Endodermal cell (in vitro differentiated cells): ENCODE data around the gene MLLT3. TPM values are rescaled to one million over a fixed set of nuclear protein-coding genes. Genes with fewer than 3 reads are reported as not detected.

Experiments used
- DNase-seq: peaks from one replicate; pipeline ENCODE4 v3.0.0-alpha.2; 2017
- H3K27ac ChIP-seq: 2 replicates; pipeline ENCODE4 v1.5.1; 2013; ENCODE audit warnings: mild to moderate bottlenecking, low read depth, low read length, moderate library complexity
- H3K27me3 ChIP-seq: 2 replicates; pipeline ENCODE4 v1.6.1; 2013; ENCODE audit warnings: mild to moderate bottlenecking, low read length, moderate library complexity; ENCODE audit not compliant: insufficient read depth, control insufficient read depth, poor library complexity, severe bottlenecking
- H3K36me3 ChIP-seq: 2 replicates; pipeline ENCODE4 v1.7.0; 2013; ENCODE audit warnings: mild to moderate bottlenecking, low read length, moderate library complexity; ENCODE audit not compliant: control insufficient read depth, insufficient read depth
- H3K4me1 ChIP-seq: one replicate; pipeline ENCODE4 v1.7.0; 2013; ENCODE audit warnings: low read length; ENCODE audit not compliant: control insufficient read depth, insufficient read depth
- H3K4me3 ChIP-seq: 2 replicates; pipeline ENCODE4 v1.5.1; 2013; ENCODE audit warnings: mild to moderate bottlenecking, low read length, moderate library complexity
- H3K9ac ChIP-seq: 2 replicates; pipeline ENCODE4 v1.6.1; 2013; ENCODE audit warnings: mild to moderate bottlenecking, low read length, moderate library complexity; ENCODE audit not compliant: poor library complexity, severe bottlenecking; ENCODE audit errors: extremely low read depth
- H3K9me3 ChIP-seq: 2 replicates; pipeline ENCODE4 v1.6.1; 2013; ENCODE audit warnings: mild to moderate bottlenecking, low read length, moderate library complexity; ENCODE audit not compliant: control insufficient read depth
- H3K27ac Mint-ChIP-seq: 2 replicates; pipeline ENCODE4 v1.8.0; 2020; ENCODE audit warnings: mixed read lengths
- H3K27me3 Mint-ChIP-seq: 2 replicates; pipeline ENCODE4 v1.8.0; 2021; ENCODE audit warnings: mild to moderate bottlenecking, mixed read lengths; ENCODE audit not compliant: insufficient read depth
- H3K36me3 Mint-ChIP-seq: 2 replicates; pipeline ENCODE4 v1.8.0; 2020; ENCODE audit warnings: low read depth, mixed read lengths
- H3K4me1 Mint-ChIP-seq: 2 replicates; pipeline ENCODE4 v1.8.0; 2020; ENCODE audit warnings: mixed read lengths
- H3K4me3 Mint-ChIP-seq: 2 replicates; pipeline ENCODE4 v1.8.0; 2020; ENCODE audit warnings: mild to moderate bottlenecking, moderate library complexity, mixed read lengths
- H3K9me3 Mint-ChIP-seq: 2 replicates; pipeline ENCODE4 v1.8.0; 2020; ENCODE audit warnings: mild to moderate bottlenecking, mixed read lengths
- CTCF ChIP-seq: fragments of 200-600 bp; sonication (generic); conservative IDR thresholded peaks from 2 replicates; pipeline ENCODE4 v1.5.0; 2021; ENCODE audit warnings: antibody characterized with exemption, mild to moderate bottlenecking
- WGBS, 2 experiments: methylation state at CpG; one replicate each; pipeline versions ENCODE4 v1.1.5 to v1.1.7; 2013; ENCODE audit warnings: missing lambda C conversion rate in 2 of 2, mixed read lengths in 1 of 2; ENCODE audit not compliant: insufficient coverage in 1 of 2, insufficient read length in 1 of 2; 5-methylcytosine and 5-hydroxymethylcytosine counted together
- total RNA-seq, 2 donors: library from RNA; stranded (reverse); fragmentation: NEBNext Ultra II Directional in 1 of 2; extraction: Animal tissue kit (Norgen Biotek cat#: 25700) in 1 of 2; gene quantifications; 2 replicates in 1 of 2; 3 replicates in 1 of 2; pipeline ENCODE4 v1.2.1, GENCODE V29; 2021

MLLT3 gene
- total RNA-seq, 2 donors from 2014 or later = 5.5 to 12.2 TPM

DNA sequence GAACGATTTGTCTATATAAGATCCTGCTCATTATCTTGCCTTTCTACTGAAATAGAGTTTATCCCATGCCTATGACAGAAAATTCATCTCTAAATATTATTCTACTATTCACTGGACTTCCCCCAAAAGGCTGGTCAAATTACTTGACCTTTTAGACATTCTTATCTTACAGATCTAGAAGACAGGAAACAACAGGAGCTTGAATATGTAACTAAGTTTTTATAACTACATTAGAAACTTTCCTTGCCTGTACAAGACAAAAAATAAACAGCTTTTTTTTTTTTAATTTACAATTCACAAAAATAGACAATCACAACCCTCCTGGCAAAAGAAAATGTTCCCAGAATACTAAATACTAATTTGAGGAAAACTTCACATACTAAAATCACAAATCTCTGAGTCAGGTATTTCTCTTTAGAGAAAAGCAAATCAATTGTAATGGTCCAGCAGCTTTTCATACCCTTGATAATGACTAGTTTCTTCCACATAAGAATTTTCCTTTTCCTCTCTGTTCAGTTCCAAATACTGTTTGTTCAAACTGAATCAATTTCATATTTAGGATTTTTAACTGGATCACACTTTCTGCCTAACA, 68.6 kb downstream of the MLLT3 start:
- no peak for DNase-seq
- TF ChIP-seq CTCF = no peak
- Mint-ChIP-seq H3K36me3 (no peaks in the 10 kb centered on the region), H3K4me3 (no peak overlapping the region), H3K9me3 (no peaks in the 10 kb centered on the region), H3K27ac (no peak overlapping the region), H3K27me3 (no peaks in the 10 kb centered on the region), H3K4me1 (peaks cover 32% of the 10 kb centered on the region)
- Histone ChIP-seq H3K4me1 (peaks cover 9% of the 10 kb centered on the region), H3K9ac (no peak overlapping the region), H3K9me3 (no peaks in the 10 kb centered on the region), H3K36me3 (no peaks in the 10 kb centered on the region), H3K4me3 (no peak overlapping the region), H3K27me3 (no peaks in the 10 kb centered on the region), H3K27ac (no peak overlapping the region)
- WGBS, 2 experiments = 89 to 91% methylated on average over 1 of the region's 1 CpG

DNA sequence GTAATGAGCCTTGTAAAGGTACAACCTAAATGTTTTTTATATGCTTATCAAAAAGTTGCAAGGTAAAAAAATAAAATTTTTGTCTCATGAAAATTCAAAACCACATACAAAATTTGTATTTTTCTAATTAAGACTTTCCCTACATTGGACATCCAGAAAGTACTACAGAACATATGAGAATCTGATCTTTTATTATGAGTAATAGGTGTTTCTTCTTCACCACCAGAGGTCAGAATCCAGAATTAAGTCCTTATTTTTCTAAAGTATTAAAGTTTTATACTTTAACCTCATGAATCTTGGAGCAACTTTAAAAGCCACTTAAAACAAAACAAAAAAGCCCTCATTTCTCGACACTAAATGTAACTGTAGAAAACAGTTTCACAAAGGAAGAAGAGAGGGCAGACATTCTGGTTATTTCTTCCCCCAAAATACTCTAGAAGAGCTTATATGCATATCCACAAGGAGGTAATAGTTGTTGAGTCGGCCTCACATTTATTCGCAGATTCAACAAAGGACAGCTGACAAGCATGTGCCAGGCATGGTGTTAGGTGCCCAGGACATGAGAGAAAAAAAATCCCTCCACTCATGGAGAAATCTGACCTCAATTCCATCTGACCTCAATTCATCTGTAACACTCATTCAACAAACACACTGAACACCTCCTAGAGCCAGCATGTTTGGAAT, 69.3 kb downstream of the MLLT3 start:
- Histone ChIP-seq H3K4me1 (peaks cover 4% of the 10 kb centered on the region), H3K9me3 (no peaks in the 10 kb centered on the region), H3K4me3 (no peak overlapping the region), H3K27ac (no peak overlapping the region), H3K9ac (no peak overlapping the region), H3K36me3 (no peaks in the 10 kb centered on the region), H3K27me3 (no peaks in the 10 kb centered on the region)
- Mint-ChIP-seq H3K27ac (no peak overlapping the region), H3K27me3 (no peaks in the 10 kb centered on the region), H3K9me3 (no peaks in the 10 kb centered on the region), H3K4me3 (no peak overlapping the region), H3K4me1 (peaks cover 26% of the 10 kb centered on the region), H3K36me3 (no peaks in the 10 kb centered on the region)
- TF ChIP-seq CTCF = peak; percentile 55
- DNase-seq = no peak
- WGBS, 2 experiments = 85% methylated on average over 3 of the region's 3 CpGs; no CpG with 5 or more reads in 1 of the 2 experiments

GRCh38 chr9:20551835-20552234, 70.5 kb downstream of the MLLT3 start:
- Mint-ChIP-seq H3K4me3 (no peak overlapping the region), H3K4me1 (peaks cover 21% of the 10 kb centered on the region), H3K27me3 (no peaks in the 10 kb centered on the region), H3K36me3 (no peaks in the 10 kb centered on the region), H3K9me3 (no peaks in the 10 kb centered on the region), H3K27ac (peak overlapping the region; percentile 35)
- Histone ChIP-seq H3K27ac (no peak overlapping the region), H3K27me3 (no peaks in the 10 kb centered on the region), H3K36me3 (no peaks in the 10 kb centered on the region), H3K4me3 (peak overlapping the region; percentile 6), H3K9me3 (no peaks in the 10 kb centered on the region), H3K9ac (no peak overlapping the region), H3K4me1 (peaks cover 4% of the 10 kb centered on the region)
- TF ChIP-seq CTCF = no peak
- no peak for DNase-seq
- WGBS, 2 experiments = 63 to 72% methylated on average over 3 to 5 of the region's 5 CpGs
